ENCODE measurements around the gene FAIM. TPM values are rescaled to one million over a fixed set of nuclear protein-coding genes. Genes with fewer than 3 reads are reported as not detected.
"Not testable (repeated sequence)": the region's sequence is repeated elsewhere in the genome, so short reads cannot be mapped to it uniquely, and the experiment has no call there.

Gene FAIM
- total RNA-seq, 2 donors from 2014 or later: 2.6 to 3.7 TPM

DNA sequence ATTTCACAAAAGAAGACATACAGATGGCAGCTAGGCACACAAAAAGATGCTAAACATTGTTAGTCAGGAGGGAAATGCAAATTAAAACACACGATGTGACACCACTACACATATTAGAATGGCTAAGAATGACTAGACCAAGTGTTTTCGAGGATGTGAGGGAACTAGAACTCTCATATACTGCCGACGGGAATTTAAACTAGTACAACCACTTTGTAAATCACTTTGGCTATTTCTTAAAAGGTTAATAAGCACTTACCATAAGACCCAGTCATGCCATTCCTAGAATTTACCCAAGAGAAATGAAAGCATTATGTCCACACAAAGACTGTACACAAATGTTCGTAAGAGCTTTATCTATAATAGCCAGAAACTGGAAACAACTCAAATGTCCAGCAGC is 20.1 kb upstream of the FAIM start:
- Histone ChIP-seq H3K4me1 (peaks cover 0 to 13% of the 10 kb centered on the region in 2 donors), H3K9me3 (no peaks in the 10 kb centered on the region), H3K27ac (no peak overlapping the region), H3K4me3 (no peak overlapping the region), H3K36me3 (no peaks in the 10 kb centered on the region), H3K27me3 (no peaks in the 10 kb centered on the region)
- TF ChIP-seq, protein P1, sequence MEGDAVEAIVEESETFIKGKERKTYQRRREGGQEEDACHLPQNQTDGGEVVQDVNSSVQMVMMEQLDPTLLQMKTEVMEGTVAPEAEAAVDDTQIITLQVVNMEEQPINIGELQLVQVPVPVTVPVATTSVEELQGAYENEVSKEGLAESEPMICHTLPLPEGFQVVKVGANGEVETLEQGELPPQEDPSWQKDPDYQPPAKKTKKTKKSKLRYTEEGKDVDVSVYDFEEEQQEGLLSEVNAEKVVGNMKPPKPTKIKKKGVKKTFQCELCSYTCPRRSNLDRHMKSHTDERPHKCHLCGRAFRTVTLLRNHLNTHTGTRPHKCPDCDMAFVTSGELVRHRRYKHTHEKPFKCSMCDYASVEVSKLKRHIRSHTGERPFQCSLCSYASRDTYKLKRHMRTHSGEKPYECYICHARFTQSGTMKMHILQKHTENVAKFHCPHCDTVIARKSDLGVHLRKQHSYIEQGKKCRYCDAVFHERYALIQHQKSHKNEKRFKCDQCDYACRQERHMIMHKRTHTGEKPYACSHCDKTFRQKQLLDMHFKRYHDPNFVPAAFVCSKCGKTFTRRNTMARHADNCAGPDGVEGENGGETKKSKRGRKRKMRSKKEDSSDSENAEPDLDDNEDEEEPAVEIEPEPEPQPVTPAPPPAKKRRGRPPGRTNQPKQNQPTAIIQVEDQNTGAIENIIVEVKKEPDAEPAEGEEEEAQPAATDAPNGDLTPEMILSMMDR (IDR thresholded peaks at IDR 0.05): no peak
- DNase-seq (ENCODE audit: low spot score): no peak

DNA sequence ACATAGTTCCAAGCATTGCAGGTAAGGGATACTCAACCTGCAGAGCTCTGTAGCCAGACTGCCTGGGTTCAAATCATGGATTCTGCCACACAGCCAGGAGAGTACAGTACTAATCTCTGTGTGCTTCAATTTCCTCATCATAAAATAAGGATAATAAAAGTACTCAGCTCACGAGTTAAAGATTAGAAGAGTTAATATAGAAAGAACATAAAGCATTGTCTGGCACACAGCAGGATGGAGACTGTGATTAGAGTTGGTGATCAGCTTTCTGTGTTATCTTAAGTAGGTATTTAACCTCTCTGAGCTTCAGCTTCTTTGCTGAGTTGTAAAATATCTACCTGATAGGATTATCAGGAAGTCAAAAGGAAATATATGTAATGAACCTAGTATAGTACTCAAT is 17.2 kb upstream of the FAIM start:
- no peak overlapping the region for H3K4me3 ChIP-seq
- H3K36me3 ChIP-seq: no peaks in the 10 kb centered on the region
- H3K4me1 ChIP-seq: peaks cover 0 to 15% of the 10 kb centered on the region in 2 donors
- H3K27me3 ChIP-seq: no peaks in the 10 kb centered on the region
- no peak for DNase-seq (ENCODE audit: low spot score)
- H3K9me3 ChIP-seq: no peaks in the 10 kb centered on the region
- TF ChIP-seq, protein P1 (IDR thresholded peaks at IDR 0.05): no peak
- no peak overlapping the region for H3K27ac ChIP-seq

DNA sequence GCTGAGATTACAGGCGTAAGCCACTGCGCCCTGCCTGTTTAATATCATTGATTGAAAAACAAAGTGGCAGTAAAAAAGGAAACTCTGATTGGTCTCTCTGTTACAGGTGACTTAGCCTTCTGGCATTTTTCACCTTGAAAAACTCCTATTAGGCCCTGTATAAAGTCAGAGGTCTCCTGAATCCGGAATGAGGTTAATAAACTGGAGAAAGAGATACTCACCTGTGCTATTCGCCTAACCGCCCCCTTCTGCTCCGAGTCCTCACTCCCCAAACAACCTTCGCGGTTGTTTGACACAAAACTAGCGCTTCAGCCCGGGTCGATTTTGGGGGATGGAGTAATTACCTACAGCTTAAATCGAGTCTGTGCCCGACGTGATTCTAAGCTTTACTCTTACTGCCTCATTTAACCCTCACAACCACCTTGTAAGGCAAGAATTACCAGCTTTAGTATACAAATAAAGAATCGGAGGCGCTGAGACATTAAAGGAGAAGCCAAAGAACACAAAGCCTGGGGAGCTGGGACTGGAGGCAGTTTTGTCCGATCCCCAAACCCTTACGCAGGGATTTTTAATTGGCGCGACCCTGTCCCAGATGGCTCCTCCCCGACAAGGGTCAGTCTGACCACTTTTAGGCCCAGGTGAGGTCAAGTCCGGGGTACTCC is 15.0 kb upstream of the FAIM start:
- H3K36me3 ChIP-seq: no peaks in the 10 kb centered on the region
- H3K4me3 ChIP-seq: peak overlapping the region; percentile 68 to 71
- H3K27me3 ChIP-seq: no peaks in the 10 kb centered on the region
- TF ChIP-seq, protein P1 (IDR thresholded peaks at IDR 0.05): no peak
- peaks cover 0 to 15% of the 10 kb centered on the region in 2 donors for H3K4me1 ChIP-seq
- H3K27ac ChIP-seq: peak overlapping the region; percentile 87 to 88
- DNase-seq (ENCODE audit: low spot score): no peak
- no peaks in the 10 kb centered on the region for H3K9me3 ChIP-seq

DNA sequence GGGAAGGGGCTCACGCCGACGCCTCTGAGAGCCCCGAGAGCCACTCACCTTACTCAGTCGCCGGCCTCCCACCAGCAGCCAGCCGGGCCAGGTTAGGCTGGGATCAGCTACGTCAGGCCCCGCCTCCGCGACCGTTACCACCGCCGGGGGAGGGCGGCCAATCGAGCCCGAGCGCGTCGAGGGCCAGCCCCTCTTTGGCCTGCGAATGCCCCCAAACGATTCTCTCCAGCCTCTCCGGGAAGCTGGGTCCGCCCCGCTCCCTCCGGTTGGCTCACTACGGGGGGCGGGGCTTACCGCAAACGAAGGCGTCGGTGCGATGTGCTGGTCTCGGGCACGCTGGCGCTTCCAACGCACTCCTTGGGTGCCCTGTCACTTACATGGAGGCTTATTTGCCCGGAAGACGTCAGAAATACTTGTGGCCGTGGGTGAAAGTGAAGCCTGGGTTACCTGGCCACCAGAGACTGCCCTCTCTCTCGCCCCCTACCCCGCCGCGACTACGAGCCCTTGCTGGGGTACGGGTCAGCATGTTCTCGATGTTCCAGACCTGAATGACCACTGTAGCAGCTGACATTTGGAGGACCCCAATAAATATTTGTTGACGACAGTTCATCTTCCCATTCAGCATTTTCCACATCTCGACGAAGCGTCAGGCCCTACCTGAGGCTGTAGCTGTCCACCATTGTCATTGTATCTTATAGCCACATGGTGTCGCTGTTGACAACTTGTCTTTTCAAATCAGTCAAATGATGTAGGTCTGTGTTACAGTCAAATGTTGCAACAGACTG is 14.2 kb upstream of the FAIM start, which contains the start of gene CEP70:
CEP70 (minus strand) TSS at position 111 of the 785 bp plus-strand sequence. CDS start 21,333 bp downstream, outside the sequence.
- peaks cover 0 to 15% of the 10 kb centered on the region in 2 donors for H3K4me1 ChIP-seq
- peak; percentile 94 for DNase-seq (ENCODE audit: low spot score)
- H3K9me3 ChIP-seq: no peaks in the 10 kb centered on the region
- H3K4me3 ChIP-seq: peak within 1 kb of the TSS; percentile 68 to 71
- TF ChIP-seq, protein P1 (IDR thresholded peaks at IDR 0.05): peak; percentile 85 to 89
- no peaks in the 10 kb centered on the region for H3K36me3 ChIP-seq
- no peaks in the 10 kb centered on the region for H3K27me3 ChIP-seq
- peak within 1 kb of the TSS; percentile 87 to 88 for H3K27ac ChIP-seq

DNA sequence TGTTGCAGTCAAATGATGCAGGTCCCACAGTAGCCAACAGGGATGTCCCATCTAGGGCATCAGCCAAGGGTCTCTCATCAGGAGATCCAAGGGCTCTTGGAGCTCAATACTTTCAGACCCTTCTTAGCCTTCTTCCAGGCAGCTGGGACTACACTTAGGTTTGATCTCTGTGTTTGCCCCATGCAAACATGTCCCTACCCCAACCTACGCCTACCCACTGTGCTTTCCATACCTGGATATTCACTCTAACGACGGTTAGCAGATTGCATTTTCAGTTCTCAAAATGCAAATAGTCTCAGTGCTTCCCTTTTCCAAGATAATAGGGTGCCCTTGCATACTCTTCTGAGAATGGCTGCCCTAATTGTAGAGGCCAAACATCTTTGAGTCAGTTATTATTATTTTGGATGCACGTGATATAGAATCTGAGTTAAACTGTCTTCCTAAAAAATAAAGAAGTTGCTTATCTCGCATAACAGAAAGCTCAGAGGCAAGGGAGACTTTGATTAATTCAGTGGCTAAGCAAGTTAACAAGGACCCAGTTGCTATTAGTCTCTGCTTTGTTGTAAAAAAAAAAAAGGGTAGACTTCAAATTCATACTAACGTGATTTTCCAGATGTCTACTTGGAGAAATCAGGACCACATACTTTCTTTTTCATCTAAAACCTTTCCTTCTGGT is 13.5 kb upstream of the FAIM start:
- DNase-seq (ENCODE audit: low spot score): no peak

DNA sequence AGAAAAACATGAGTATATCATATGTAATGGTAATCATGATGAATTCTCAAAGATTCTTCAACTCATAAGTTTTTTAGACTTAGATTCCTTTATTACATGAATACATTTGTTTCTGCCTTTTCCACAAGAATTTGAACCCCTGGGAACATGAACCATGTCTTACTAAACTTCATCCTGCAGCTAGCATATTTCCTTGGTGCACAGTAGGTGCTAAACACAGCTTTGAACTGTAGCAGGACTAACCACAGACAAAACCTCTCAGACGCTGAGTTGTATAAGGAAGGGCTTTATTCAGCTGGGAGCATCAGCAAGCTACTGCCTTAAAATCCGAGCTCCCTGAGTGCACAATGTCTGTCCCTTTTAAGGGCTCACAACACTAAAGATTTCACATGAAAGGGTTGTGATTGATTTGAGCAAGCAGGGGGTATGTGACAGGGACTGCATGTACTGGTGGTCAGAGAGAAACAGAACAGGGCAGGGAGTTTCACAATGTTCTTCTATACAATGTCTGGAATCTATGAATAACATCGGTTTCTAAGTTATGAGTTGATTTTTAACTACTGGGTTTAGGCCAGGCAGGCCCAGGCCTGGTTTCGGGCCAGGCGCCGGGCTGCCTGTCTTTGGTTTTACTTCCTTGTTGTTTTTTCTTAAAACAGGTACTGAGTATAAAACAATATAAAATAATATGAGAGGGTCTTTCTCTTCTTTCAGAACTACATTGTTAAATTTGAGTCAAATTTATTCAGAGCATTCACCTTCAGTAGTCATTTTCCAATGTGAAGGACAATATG is 11.2 kb upstream of the FAIM start:
- not testable (repeated sequence) for H3K27ac ChIP-seq; DNase-seq (ENCODE audit: low spot score); H3K4me3 ChIP-seq; H3K36me3 ChIP-seq; H3K9me3 ChIP-seq; H3K27me3 ChIP-seq
- H3K4me1 ChIP-seq: peaks cover 0 to 13% of the 10 kb centered on the region in 2 donors

More for the DNA sequence above, 13.5 kb upstream of the FAIM start:
- no peaks in the 10 kb centered on the region for H3K27me3 ChIP-seq
- peak overlapping the region in 1 of 2 donors; percentile 68 for H3K4me3 ChIP-seq
- no peaks in the 10 kb centered on the region for H3K9me3 ChIP-seq
- H3K36me3 ChIP-seq: no peaks in the 10 kb centered on the region
- TF ChIP-seq, protein P1 (IDR thresholded peaks at IDR 0.05): no peak
- peak overlapping the region in 1 of 2 donors; percentile 88 for H3K27ac ChIP-seq
- peaks cover 0 to 15% of the 10 kb centered on the region in 2 donors for H3K4me1 ChIP-seq

All from right atrium auricular region (tissue), 2 donors.